Tibial nerve (tissue), 4 donors: ENCODE measurements around the gene SLC30A1. TPM values are rescaled to one million over a fixed set of nuclear protein-coding genes. Genes with fewer than 3 reads are reported as not detected.

ENCODE experiments used
- DNase-seq, 2 donors: peaks; one replicate each; pipeline ENCODE4 v3.0.0-alpha.2; 2019; ENCODE audit warnings: low spot score in 2 of 2
- H3K27ac ChIP-seq, 4 donors: fragments of 200-600 bp; sonication (generic) in 3 of 4; one replicate each; pipeline ENCODE4 v1.5.1; 2017 to 2019; ENCODE audit warnings: mild to moderate bottlenecking in 1 of 4
- H3K27me3 ChIP-seq, 2 donors: fragments of 200-600 bp; sonication (generic) in 1 of 2; one replicate each; pipeline versions ENCODE4 v1.5.1 to v1.6.0; 2017 to 2019
- H3K36me3 ChIP-seq, 3 donors: fragments of 200-600 bp; sonication (generic); one replicate each; pipeline ENCODE4 v1.5.1; 2018 to 2019
- H3K4me1 ChIP-seq, 4 donors: fragments of 200-600 bp; sonication (generic) in 3 of 4; one replicate each; pipeline ENCODE4 v1.5.1; 2017 to 2019
- H3K4me3 ChIP-seq, 4 donors: fragments of 200-600 bp; sonication (generic) in 3 of 4; one replicate each; pipeline ENCODE4 v1.5.1; 2017 to 2019; ENCODE audit warnings: mild to moderate bottlenecking in 1 of 4, moderate library complexity in 1 of 4
- H3K9me3 ChIP-seq, 4 donors: fragments of 200-600 bp; sonication (generic) in 3 of 4; one replicate each; pipeline ENCODE4 v1.5.1; 2017 to 2019
- EP300 ChIP-seq, 2 donors: sonication (generic); formaldehyde crosslinking; IDR thresholded peaks; one replicate each; pipeline ENCODE4 v1.6.1; 2017; ENCODE audit warnings: antibody characterized with exemption in 2 of 2, mild to moderate bottlenecking in 1 of 2
- POLR2A ChIP-seq, 2 donors: fragments of 450-650 bp; IDR thresholded peaks; one replicate each; pipeline ENCODE4 v1.6.1; 2017; ENCODE audit warnings: antibody characterized with exemption in 2 of 2, mild to moderate bottlenecking in 2 of 2, moderate library complexity in 2 of 2
- WGBS, 2 donors: methylation state at CpG; one replicate each; pipeline ENCODE4 v1.1.5; 2018; 5-methylcytosine and 5-hydroxymethylcytosine counted together
- total RNA-seq, 4 donors: library from RNA; depleted of rRNA; stranded (reverse); fragments of >200 nt; gene quantifications; one replicate each; pipeline ENCODE4 v1.1.0, GENCODE V29; 2016
- TF ChIP-seq, protein P1 (sequence below), 5 experiments: fragments of 200-600 bp in 3 of 5; fragments of 450-650 bp in 2 of 5; sonication (generic) in 3 of 5; IDR thresholded peaks; one replicate each; pipeline ENCODE4 v1.5.1; 2016 to 2019; ENCODE audit warnings: antibody characterized with exemption in 5 of 5, mild to moderate bottlenecking in 3 of 5, moderate library complexity in 2 of 5

Gene SLC30A1
- total RNA-seq, 4 donors from 2014 or later: 11.7 to 17.9 (median 16.9) TPM

DNA sequence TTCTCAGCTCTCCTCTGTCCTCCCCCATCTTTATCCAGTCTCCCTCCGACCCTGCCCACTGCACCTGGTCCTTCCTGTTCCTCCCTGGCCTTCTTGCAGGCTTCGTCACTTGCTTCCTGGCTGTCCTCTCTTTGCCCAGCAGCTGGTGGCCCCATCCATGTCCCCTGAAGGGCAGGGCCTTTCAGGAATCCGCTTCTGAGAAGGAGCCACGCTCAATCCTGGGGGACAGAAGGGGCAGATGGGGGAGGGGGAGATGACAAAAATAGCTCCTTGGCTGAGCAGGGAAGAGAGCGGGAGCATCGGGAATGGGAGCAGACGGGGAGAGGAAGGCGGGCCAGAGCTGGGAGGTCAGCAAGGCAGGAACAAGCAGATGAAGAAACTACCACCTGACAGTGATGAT is 40.7 kb downstream of the SLC30A1 start:
- H3K27ac ChIP-seq: no peak overlapping the region
- 55 to 58% methylated on average over 8 of the region's 8 CpGs for WGBS, 2 donors
- no peaks in the 10 kb centered on the region for H3K36me3 ChIP-seq
- DNase-seq: no peak
- H3K27me3 ChIP-seq: no peaks in the 10 kb centered on the region
- TF ChIP-seq POLR2A (IDR thresholded peaks at IDR 0.05): no peak
- TF ChIP-seq, protein P1, sequence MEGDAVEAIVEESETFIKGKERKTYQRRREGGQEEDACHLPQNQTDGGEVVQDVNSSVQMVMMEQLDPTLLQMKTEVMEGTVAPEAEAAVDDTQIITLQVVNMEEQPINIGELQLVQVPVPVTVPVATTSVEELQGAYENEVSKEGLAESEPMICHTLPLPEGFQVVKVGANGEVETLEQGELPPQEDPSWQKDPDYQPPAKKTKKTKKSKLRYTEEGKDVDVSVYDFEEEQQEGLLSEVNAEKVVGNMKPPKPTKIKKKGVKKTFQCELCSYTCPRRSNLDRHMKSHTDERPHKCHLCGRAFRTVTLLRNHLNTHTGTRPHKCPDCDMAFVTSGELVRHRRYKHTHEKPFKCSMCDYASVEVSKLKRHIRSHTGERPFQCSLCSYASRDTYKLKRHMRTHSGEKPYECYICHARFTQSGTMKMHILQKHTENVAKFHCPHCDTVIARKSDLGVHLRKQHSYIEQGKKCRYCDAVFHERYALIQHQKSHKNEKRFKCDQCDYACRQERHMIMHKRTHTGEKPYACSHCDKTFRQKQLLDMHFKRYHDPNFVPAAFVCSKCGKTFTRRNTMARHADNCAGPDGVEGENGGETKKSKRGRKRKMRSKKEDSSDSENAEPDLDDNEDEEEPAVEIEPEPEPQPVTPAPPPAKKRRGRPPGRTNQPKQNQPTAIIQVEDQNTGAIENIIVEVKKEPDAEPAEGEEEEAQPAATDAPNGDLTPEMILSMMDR (IDR thresholded peaks at IDR 0.05): no peak
- no peak for TF ChIP-seq EP300 (IDR thresholded peaks at IDR 0.05)
- peaks cover 0 to 9% (median 0%) of the 10 kb centered on the region in 4 donors for H3K9me3 ChIP-seq
- H3K4me3 ChIP-seq: no peak overlapping the region
- no peaks in the 10 kb centered on the region for H3K4me1 ChIP-seq

GRCh38 chr1:211537253-211537652 is 41.7 kb downstream of the SLC30A1 start:
- no peak overlapping the region for H3K27ac ChIP-seq
- no peak for DNase-seq
- no peak overlapping the region for H3K4me3 ChIP-seq
- TF ChIP-seq, protein P1 (IDR thresholded peaks at IDR 0.05): no peak
- TF ChIP-seq EP300 (IDR thresholded peaks at IDR 0.05): no peak
- no peak for TF ChIP-seq POLR2A (IDR thresholded peaks at IDR 0.05)
- H3K9me3 ChIP-seq: peaks cover 0 to 9% (median 0%) of the 10 kb centered on the region in 4 donors
- H3K27me3 ChIP-seq: no peaks in the 10 kb centered on the region
- no peaks in the 10 kb centered on the region for H3K36me3 ChIP-seq
- 78 to 94% methylated on average over 4 of the region's 4 CpGs for WGBS, 2 donors
- no peaks in the 10 kb centered on the region for H3K4me1 ChIP-seq

GRCh38 chr1:211536606-211537005 is 42.4 kb downstream of the SLC30A1 start:
- WGBS, 2 donors: 86 to 89% methylated on average over 8 of the region's 8 CpGs
- no peaks in the 10 kb centered on the region for H3K36me3 ChIP-seq
- H3K4me1 ChIP-seq: no peaks in the 10 kb centered on the region
- no peak overlapping the region for H3K27ac ChIP-seq
- H3K27me3 ChIP-seq: no peaks in the 10 kb centered on the region
- no peak for DNase-seq
- no peak overlapping the region for H3K4me3 ChIP-seq
- TF ChIP-seq EP300 (IDR thresholded peaks at IDR 0.05) (no peak), POLR2A (IDR thresholded peaks at IDR 0.05) (no peak)
- TF ChIP-seq, protein P1 (IDR thresholded peaks at IDR 0.05): no peak
- H3K9me3 ChIP-seq: peaks cover 0 to 9% (median 0%) of the 10 kb centered on the region in 4 donors

DNA sequence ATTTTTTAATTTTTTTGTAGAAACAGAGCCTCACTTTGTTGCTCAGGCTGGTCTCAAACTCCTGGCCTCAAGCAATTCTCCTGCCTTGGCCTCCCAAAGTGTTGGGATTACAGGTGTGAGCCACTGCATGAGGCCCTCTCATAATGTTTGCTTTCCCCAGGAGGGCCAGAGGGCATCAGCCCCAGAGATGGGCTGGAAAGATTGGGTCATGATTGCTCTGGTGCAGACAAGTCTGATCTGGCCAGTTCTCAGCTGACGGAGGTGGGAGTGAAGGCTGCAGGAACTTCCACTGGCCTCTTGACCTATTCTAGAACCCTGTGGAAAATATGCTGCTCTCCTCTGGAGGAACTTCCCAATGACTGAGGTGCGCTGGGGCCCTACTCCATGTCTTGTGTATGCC is 43.6 kb downstream of the SLC30A1 start:
- H3K27me3 ChIP-seq: no peaks in the 10 kb centered on the region
- H3K4me3 ChIP-seq: no peak overlapping the region
- TF ChIP-seq EP300 (IDR thresholded peaks at IDR 0.05): no peak
- TF ChIP-seq POLR2A (IDR thresholded peaks at IDR 0.05): no peak
- TF ChIP-seq, protein P1 (IDR thresholded peaks at IDR 0.05): no peak
- no peaks in the 10 kb centered on the region for H3K36me3 ChIP-seq
- H3K9me3 ChIP-seq: no peaks in the 10 kb centered on the region
- no peak overlapping the region for H3K27ac ChIP-seq
- DNase-seq: no peak
- 79 to 88% methylated on average over 2 of the region's 2 CpGs for WGBS, 2 donors
- no peaks in the 10 kb centered on the region for H3K4me1 ChIP-seq

DNA sequence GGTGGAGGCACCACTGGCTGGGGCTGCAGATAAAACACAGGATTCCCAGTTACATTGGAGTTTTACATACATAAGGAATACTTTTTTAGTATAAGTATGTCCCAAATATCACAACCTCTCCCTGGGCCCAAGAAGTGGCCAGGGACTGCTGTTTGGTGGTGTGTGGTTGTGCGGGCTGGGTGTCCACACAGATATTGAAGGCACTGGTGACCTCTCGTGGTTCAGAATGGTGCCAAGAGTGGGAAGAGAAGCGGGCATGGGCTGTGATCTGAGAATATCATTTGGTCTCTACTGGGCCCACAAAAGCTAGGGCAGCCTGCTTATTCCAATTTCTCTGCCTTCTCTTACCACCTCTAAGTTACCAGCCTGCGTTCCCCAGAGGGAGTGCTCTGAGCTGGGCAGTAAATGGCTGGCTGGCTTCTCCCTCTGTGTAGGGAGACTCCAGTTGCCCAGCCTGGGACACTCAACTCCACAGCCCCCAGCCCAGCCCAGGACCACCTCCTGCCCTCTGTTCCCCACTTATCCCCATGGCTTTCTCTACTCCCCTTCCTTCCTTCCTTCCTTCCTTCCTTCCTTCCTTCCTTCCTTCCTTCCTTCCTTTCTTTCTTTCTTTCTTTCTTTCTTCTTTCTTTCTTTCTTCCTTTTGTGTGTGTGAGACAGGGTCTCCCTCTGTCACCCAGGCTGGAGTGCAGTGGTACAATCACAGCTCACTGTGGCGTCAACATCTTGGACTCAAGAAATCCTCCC is 44.2 kb downstream of the SLC30A1 start:
- no peak overlapping the region for H3K27ac ChIP-seq
- H3K9me3 ChIP-seq: no peaks in the 10 kb centered on the region
- H3K27me3 ChIP-seq: no peaks in the 10 kb centered on the region
- DNase-seq: no peak
- no peak overlapping the region for H3K4me3 ChIP-seq
- H3K4me1 ChIP-seq: no peaks in the 10 kb centered on the region
- WGBS, 2 donors: 93 to 96% methylated on average over 5 of the region's 5 CpGs
- TF ChIP-seq EP300 (IDR thresholded peaks at IDR 0.05) (no peak), POLR2A (IDR thresholded peaks at IDR 0.05) (no peak)
- TF ChIP-seq, protein P1 (IDR thresholded peaks at IDR 0.05): no peak
- no peaks in the 10 kb centered on the region for H3K36me3 ChIP-seq
